A549 (cell line): ENCODE results near the gene MAGI2. TPM values are rescaled to one million over a fixed set of nuclear protein-coding genes. Genes with fewer than 3 reads are reported as not detected.

ENCODE experiments used
- ATAC-seq, 2 experiments: fragments of 200-7000 bp in 1 of 2; fragments of >200 bp in 1 of 2; cut with Nextera tagmentation in 1 of 2; cut with Tn5 transposase in 1 of 2; 3 replicates each; pipeline versions ENCODE4 v1.8.0 to v1.9.1; 2018 to 2020; ENCODE audit warnings: mild to moderate bottlenecking in 1 of 2, moderate library complexity in 1 of 2
- CTCF ChIA-PET: fragments of 300-600 bp; sonication (Branson Sonifier 250); formaldehyde crosslinking; extraction: SDS; loops from one replicate; lab custom pipeline; 2021; ENCODE audit warnings: antibody characterized with exemption, inconsistent platforms; lab: Yijun Ruan, JAX
- POLR2A ChIA-PET: fragments of 350-600 bp; formaldehyde crosslinking; extraction: SDS; loops from one replicate; lab custom pipeline; 2021; ENCODE audit warnings: antibody characterized with exemption, inconsistent platforms; lab: Yijun Ruan, JAX
- DNase-seq, 2 experiments: peaks; one replicate each; pipeline versions ENCODE4 v3.0.0 to v3.0.0-alpha.2; 2011 to 2016; ENCODE audit warnings: low read depth in 1 of 2, low spot score in 1 of 2
- FAIRE-seq: peaks from 2 replicates; lab custom pipeline; 2011; peaks lifted over from hg19 to GRCh38; lab: Jason Lieb, UNC
- H3K27ac ChIP-seq, 2 experiments: fragments of >200 bp; sonication (Bioruptor Twin); formaldehyde crosslinking; 3 replicates each; pipeline ENCODE4 v1.5.1; 2016 to 2017
- H3K4me1 ChIP-seq: fragments of >200 bp; sonication (Bioruptor Twin); formaldehyde crosslinking; 3 replicates; pipeline ENCODE4 v1.6.1; 2016
- H3K4me2 ChIP-seq: fragments of >200 bp; sonication (Bioruptor Twin); formaldehyde crosslinking; 3 replicates; pipeline ENCODE4 v1.6.1; 2016
- H3K4me3 ChIP-seq: fragments of >200 bp; sonication (Bioruptor Twin); formaldehyde crosslinking; 3 replicates; pipeline ENCODE4 v1.5.1; 2016
- H3K9me3 ChIP-seq: fragments of >200 bp; sonication (Bioruptor Twin); formaldehyde crosslinking; 3 replicates; pipeline ENCODE4 v1.6.1; 2016
- CEBPB ChIP-seq, 2 experiments: fragments of >200 bp in 1 of 2; sonication (Bioruptor Twin) in 1 of 2; formaldehyde crosslinking in 1 of 2; IDR thresholded peaks; 2 replicates each; pipeline ENCODE4 v1.6.1; 2012 to 2016
- CHD4 ChIP-seq: fragments of 200-600 bp; sonication (generic); IDR thresholded peaks from 2 replicates; pipeline ENCODE4 v1.6.1; 2016; ENCODE audit warnings: antibody characterized with exemption, mild to moderate bottlenecking, borderline replicate concordance
- E2F6 ChIP-seq: IDR thresholded peaks from 2 replicates; pipeline ENCODE4 v1.6.1; 2012; ENCODE audit warnings: low read depth, borderline replicate concordance
- ESRRA ChIP-seq: fragments of 150-350 bp; IDR thresholded peaks from 2 replicates; pipeline ENCODE4 v1.6.1; 2014; ENCODE audit warnings: mild to moderate bottlenecking, low read length, borderline replicate concordance
- FOSB ChIP-seq: fragments of 250-450 bp; sonication (Bioruptor Pico); IDR thresholded peaks from 2 replicates; pipeline ENCODE4 v1.5.0; 2020; ENCODE audit warnings: mild to moderate bottlenecking, moderate library complexity
- FOSL2 ChIP-seq, 2 experiments: fragments of 450-650 bp in 1 of 2; fragments of >200 bp in 1 of 2; sonication (Bioruptor Twin) in 1 of 2; formaldehyde crosslinking; IDR thresholded peaks; 2 replicates each; pipeline versions ENCODE4 v1.5.0 to v1.6.1; 2016 to 2020; ENCODE audit warnings: mild to moderate bottlenecking in 1 of 2, moderate library complexity in 1 of 2
- FOXS1 ChIP-seq: fragments of 250-450 bp; sonication (Bioruptor Pico); IDR thresholded peaks from 2 replicates; pipeline ENCODE4 v1.5.0; 2020; ENCODE audit warnings: mild to moderate bottlenecking, moderate library complexity
- KDM1A ChIP-seq: fragments of 200-600 bp; sonication (generic); IDR thresholded peaks from 2 replicates; pipeline ENCODE4 v1.6.1; 2016; ENCODE audit warnings: low read depth, mild to moderate bottlenecking
- RAD21 ChIP-seq, 2 experiments: fragments of >200 bp in 1 of 2; sonication (Bioruptor Twin) in 1 of 2; formaldehyde crosslinking in 1 of 2; IDR thresholded peaks in 1 of 2; conservative IDR thresholded peaks in 1 of 2; 2 replicates in 1 of 2; 3 replicates in 1 of 2; pipeline ENCODE4 v1.6.1; 2012 to 2018; ENCODE audit warnings: inconsistent platforms in 1 of 2
- RCOR1 ChIP-seq: fragments of 150-350 bp; IDR thresholded peaks from 2 replicates; pipeline ENCODE4 v1.6.1; 2014; ENCODE audit warnings: antibody characterized with exemption, low read length, low read depth
- RFX5 ChIP-seq: fragments of 450-650 bp; IDR thresholded peaks from 2 replicates; pipeline ENCODE4 v1.7.1; 2014; ENCODE audit warnings: antibody characterized with exemption, mild to moderate bottlenecking, moderate library complexity
- RNF2 ChIP-seq: fragments of 200-600 bp; sonication (generic); IDR thresholded peaks from 2 replicates; pipeline ENCODE4 v1.6.1; 2016; ENCODE audit warnings: low read depth, mild to moderate bottlenecking, antibody characterized with exemption, moderate library complexity, borderline replicate concordance
- SMC3 ChIP-seq: fragments of >200 bp; sonication (Bioruptor Twin); formaldehyde crosslinking; IDR thresholded peaks from 3 replicates; pipeline ENCODE4 v1.6.1; 2018; ENCODE audit warnings: inconsistent platforms
- SREBF2 ChIP-seq: fragments of 450-650 bp; IDR thresholded peaks from 2 replicates; pipeline ENCODE4 v1.6.1; 2014; ENCODE audit warnings: mild to moderate bottlenecking, moderate library complexity
- ZC3H11A ChIP-seq: fragments of 450-650 bp; IDR thresholded peaks from 2 replicates; pipeline ENCODE4 v1.6.1; 2014; ENCODE audit warnings: antibody characterized with exemption, mild to moderate bottlenecking
- ZNF302 ChIP-seq: fragments of 250-450 bp; sonication (Bioruptor Pico); IDR thresholded peaks from 2 replicates; pipeline ENCODE4 v1.9.0; 2021; ENCODE audit warnings: inconsistent platforms, mild to moderate bottlenecking, moderate library complexity
- WGBS: methylation state at CpG from one replicate; pipeline ENCODE4 v1.1.6; 2017; ENCODE audit errors: missing lambda C conversion rate; 5-methylcytosine and 5-hydroxymethylcytosine counted together
- polyA plus RNA-seq, 4 experiments: library from polyadenylated mRNA; depleted of rRNA in 3 of 4; stranded (reverse); fragments of >200 nt; fragmentation: RNase III in 1 of 4; extraction: RNeasy Plus Mini Kit Qiagen cat#74134 plus additional on column Dnase treatment in 1 of 4; gene quantifications; 2 replicates in 3 of 4; 3 replicates in 1 of 4; pipeline ENCODE4 v1.2.3, GENCODE V29; 2011 to 2017
- TF ChIP-seq, protein P1 (sequence below): IDR thresholded peaks from 2 replicates; pipeline ENCODE4 v1.6.1; 2012
- TF ChIP-seq, protein P2 (sequence below): fragments of >200 bp; sonication (Bioruptor Twin); formaldehyde crosslinking; IDR thresholded peaks from 3 replicates; pipeline ENCODE4 v1.5.1; 2016
- TF ChIP-seq, protein P3 (sequence below): fragments of 200-600 bp; sonication (generic); IDR thresholded peaks from 2 replicates; pipeline ENCODE4 v1.6.1; 2016; ENCODE audit warnings: antibody characterized with exemption, mild to moderate bottlenecking, moderate library complexity

Gene MAGI2
- polyA plus RNA-seq, 2 of the 4 experiments (the other 2 are of a cell fraction): 0.48 to 0.81 TPM

DNA sequence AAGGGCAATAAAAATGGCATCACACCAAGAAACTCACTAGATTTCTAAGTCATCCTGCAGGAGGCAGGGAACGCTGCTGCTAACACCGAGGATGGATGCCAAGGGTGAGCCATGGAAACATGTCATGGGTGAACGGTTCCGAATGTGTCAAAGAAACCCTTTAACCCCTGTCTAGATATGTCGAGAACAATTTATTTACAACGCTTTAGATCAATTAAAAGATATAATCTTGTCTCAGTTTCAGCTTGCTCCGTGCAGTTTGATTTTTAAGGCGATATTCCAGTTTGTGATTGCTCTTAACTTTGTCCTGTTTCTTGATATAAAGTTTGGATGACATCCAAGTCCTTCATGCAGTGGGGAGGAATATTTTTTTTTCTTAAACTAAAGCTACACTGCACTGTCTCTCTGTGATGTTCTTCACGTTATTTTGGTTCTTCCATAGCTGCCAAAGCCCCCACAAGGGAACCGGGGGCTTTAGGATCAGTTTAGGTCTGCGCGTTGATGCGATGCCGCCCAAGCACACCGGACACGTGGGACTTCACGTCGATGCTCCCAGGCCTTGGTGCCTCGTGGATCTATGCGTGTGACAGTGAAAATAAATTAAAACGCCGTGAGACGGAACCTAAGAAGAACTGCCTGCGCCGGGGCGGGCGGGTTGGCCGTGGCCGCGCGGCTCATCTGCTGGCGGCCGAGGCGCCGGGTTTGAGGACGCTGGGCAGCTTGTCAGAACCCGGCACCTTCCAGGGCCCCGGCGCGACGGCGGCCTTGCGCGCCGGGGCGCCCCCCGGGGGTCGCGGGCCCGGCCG, 1434.6 kb downstream of the MAGI2 start:
- POLR2A ChIA-PET: no interaction called here
- Histone ChIP-seq H3K9me3 (no peaks in the 10 kb centered on the region), H3K4me1 (peaks cover 6% of the 10 kb centered on the region; the same call in 2 of the 3 replicates), H3K27ac (peak overlapping the region; percentile 76 to 94), H3K4me3 (peak overlapping the region; percentile 59), H3K4me2 (peak overlapping the region; percentile 74)
- FAIRE-seq (no peak), ATAC-seq (peak in 1 of 2 experiments; percentile 19; a peak in 2 of 6 replicates), DNase-seq (peak; percentile 14 to 27)
- 72% methylated on average over 33 of the region's 51 CpGs for WGBS
- TF ChIP-seq, protein P1, sequence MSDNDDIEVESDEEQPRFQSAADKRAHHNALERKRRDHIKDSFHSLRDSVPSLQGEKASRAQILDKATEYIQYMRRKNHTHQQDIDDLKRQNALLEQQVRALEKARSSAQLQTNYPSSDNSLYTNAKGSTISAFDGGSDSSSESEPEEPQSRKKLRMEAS: peak; percentile 54; the same call in 1 of the 2 replicates
- 0 out of 2 replicates have a peak, but pooled peaks have one; percentile 52 for TF ChIP-seq E2F6
- TF ChIP-seq, protein P2, sequence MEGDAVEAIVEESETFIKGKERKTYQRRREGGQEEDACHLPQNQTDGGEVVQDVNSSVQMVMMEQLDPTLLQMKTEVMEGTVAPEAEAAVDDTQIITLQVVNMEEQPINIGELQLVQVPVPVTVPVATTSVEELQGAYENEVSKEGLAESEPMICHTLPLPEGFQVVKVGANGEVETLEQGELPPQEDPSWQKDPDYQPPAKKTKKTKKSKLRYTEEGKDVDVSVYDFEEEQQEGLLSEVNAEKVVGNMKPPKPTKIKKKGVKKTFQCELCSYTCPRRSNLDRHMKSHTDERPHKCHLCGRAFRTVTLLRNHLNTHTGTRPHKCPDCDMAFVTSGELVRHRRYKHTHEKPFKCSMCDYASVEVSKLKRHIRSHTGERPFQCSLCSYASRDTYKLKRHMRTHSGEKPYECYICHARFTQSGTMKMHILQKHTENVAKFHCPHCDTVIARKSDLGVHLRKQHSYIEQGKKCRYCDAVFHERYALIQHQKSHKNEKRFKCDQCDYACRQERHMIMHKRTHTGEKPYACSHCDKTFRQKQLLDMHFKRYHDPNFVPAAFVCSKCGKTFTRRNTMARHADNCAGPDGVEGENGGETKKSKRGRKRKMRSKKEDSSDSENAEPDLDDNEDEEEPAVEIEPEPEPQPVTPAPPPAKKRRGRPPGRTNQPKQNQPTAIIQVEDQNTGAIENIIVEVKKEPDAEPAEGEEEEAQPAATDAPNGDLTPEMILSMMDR: no peak
- CTCF ChIA-PET: interaction anchor here (0.6 to 5.8 kb wide), 6 partner anchors 9 to 22 kb away, joined by 3 to 39 read pairs (median 3); no protein-coding TSS in a partner anchor

GRCh38 chr7:78017591-78018100, 1435.8 kb downstream of the MAGI2 start:
- WGBS: 81% methylated on average over 5 of the region's 5 CpGs
- ATAC-seq: no peak
- Histone ChIP-seq H3K9me3 (no peaks in the 10 kb centered on the region), H3K4me1 (peaks cover 6% of the 10 kb centered on the region; the same call in 2 of the 3 replicates), H3K4me3 (no peak overlapping the region)
- CTCF ChIA-PET: interaction anchor here (5.8 kb wide), 1 partner anchor 24 kb away, joined by 39 read pairs; no protein-coding TSS in a partner anchor
- FAIRE-seq: no peak
- TF ChIP-seq FOSB (CRISPR knock-in tag): no peak
- no peak for TF ChIP-seq KDM1A
- no peak for TF ChIP-seq CHD4
- TF ChIP-seq ESRRA: no peak
- TF ChIP-seq, protein P3, sequence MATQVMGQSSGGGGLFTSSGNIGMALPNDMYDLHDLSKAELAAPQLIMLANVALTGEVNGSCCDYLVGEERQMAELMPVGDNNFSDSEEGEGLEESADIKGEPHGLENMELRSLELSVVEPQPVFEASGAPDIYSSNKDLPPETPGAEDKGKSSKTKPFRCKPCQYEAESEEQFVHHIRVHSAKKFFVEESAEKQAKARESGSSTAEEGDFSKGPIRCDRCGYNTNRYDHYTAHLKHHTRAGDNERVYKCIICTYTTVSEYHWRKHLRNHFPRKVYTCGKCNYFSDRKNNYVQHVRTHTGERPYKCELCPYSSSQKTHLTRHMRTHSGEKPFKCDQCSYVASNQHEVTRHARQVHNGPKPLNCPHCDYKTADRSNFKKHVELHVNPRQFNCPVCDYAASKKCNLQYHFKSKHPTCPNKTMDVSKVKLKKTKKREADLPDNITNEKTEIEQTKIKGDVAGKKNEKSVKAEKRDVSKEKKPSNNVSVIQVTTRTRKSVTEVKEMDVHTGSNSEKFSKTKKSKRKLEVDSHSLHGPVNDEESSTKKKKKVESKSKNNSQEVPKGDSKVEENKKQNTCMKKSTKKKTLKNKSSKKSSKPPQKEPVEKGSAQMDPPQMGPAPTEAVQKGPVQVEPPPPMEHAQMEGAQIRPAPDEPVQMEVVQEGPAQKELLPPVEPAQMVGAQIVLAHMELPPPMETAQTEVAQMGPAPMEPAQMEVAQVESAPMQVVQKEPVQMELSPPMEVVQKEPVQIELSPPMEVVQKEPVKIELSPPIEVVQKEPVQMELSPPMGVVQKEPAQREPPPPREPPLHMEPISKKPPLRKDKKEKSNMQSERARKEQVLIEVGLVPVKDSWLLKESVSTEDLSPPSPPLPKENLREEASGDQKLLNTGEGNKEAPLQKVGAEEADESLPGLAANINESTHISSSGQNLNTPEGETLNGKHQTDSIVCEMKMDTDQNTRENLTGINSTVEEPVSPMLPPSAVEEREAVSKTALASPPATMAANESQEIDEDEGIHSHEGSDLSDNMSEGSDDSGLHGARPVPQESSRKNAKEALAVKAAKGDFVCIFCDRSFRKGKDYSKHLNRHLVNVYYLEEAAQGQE: no peak
- TF ChIP-seq ZC3H11A: no peak
- no peak for TF ChIP-seq RNF2
- TF ChIP-seq RCOR1: no peak
- TF ChIP-seq RFX5: no peak
- no peak for TF ChIP-seq FOXS1 (CRISPR knock-in tag)
- TF ChIP-seq SREBF2: no peak
- TF ChIP-seq FOSL2 (IDR thresholded peaks at IDR 0.05): no peak
- no peak for TF ChIP-seq FOSL2 (CRISPR knock-in tag; IDR thresholded peaks at IDR 0.05)
- TF ChIP-seq CEBPB (IDR thresholded peaks at IDR 0.05): no peak
- TF ChIP-seq, protein P1: no peak
- no peak for TF ChIP-seq SMC3
- TF ChIP-seq ZNF302: no peak
- no peak for TF ChIP-seq RAD21 (conservative IDR thresholded peaks at IDR 0.05 in 1 of 2, IDR thresholded peaks at IDR 0.05 in 1 of 2)
- TF ChIP-seq, all 56 proteins: peak for 0
- no peak overlapping the region for H3K27ac ChIP-seq
- no peak overlapping the region; the same call in 2 of the 3 replicates for H3K4me2 ChIP-seq
- no peak for DNase-seq
- POLR2A ChIA-PET: no interaction called here
